Activated CD4-positive, CD25-positive, alpha-beta regulatory T cell treated with anti-CD3 and anti-CD28 coated beads, Interleukin-2, amount 50 U/mL, for 24 hours (primary cell): ENCODE results near the gene RSPRY1.

Source experiments
- ATAC-seq, 2 donors: fragments of 150-1000 bp; cut with Tn5 transposase; one replicate each; pipeline ENCODE4 v1.10.0; 2021; ENCODE audit warnings: mild to moderate bottlenecking in 1 of 2, moderate library complexity in 1 of 2

RSPRY1 gene

GRCh38 chr16:57185945-57186871 is at the start of gene RSPRY1, which contains the start of gene PSME3IP1:
TSS of gene RSPRY1 (plus strand) at chr16:57186329. CDS start at chr16:57204659, 18,330 bp downstream.
TSS of gene PSME3IP1 (minus strand) at chr16:57186039. CDS start at chr16:57173854, 12,185 bp downstream.
- ATAC-seq: peak; percentile 94 to 96

- ATAC-seq: no peak
Measured at GRCh38 chr16:57137043-57137442, 49.1 kb upstream of the RSPRY1 start.

- no peak for ATAC-seq
Measured at GRCh38 chr16:57137566-57138273, 48.4 kb upstream of the RSPRY1 start.

GRCh38 chr16:57138281-57138935 is 47.7 kb upstream of the RSPRY1 start:
- no peak for ATAC-seq

GRCh38 chr16:57140931-57141668 is 45.0 kb upstream of the RSPRY1 start:
- no peak for ATAC-seq

- ATAC-seq: peak; percentile 53 to 65
Measured at GRCh38 chr16:57141822-57142631, 44.1 kb upstream of the RSPRY1 start.

GRCh38 chr16:57143149-57143921 is 42.8 kb upstream of the RSPRY1 start:
- ATAC-seq: no peak

- ATAC-seq: no peak
Measured at GRCh38 chr16:57144027-57144426, 42.1 kb upstream of the RSPRY1 start.

GRCh38 chr16:57145046-57146021 is 40.8 kb upstream of the RSPRY1 start:
- ATAC-seq: no peak

- no peak for ATAC-seq
Measured at GRCh38 chr16:57146040-57146647, 40.0 kb upstream of the RSPRY1 start.

GRCh38 chr16:57146735-57147134 is 39.4 kb upstream of the RSPRY1 start:
- ATAC-seq: no peak

- ATAC-seq: no peak
Measured at GRCh38 chr16:57147381-57148221, 38.5 kb upstream of the RSPRY1 start.

- ATAC-seq: no peak
Measured at GRCh38 chr16:57148481-57148880, 37.6 kb upstream of the RSPRY1 start.

- no peak for ATAC-seq
Measured at GRCh38 chr16:57149391-57149790, 36.7 kb upstream of the RSPRY1 start.

- no peak for ATAC-seq
Measured at GRCh38 chr16:57150682-57151330, 35.3 kb upstream of the RSPRY1 start.

- no peak for ATAC-seq
Measured at GRCh38 chr16:57151369-57151768, 34.8 kb upstream of the RSPRY1 start.
